A673 (cell line): ENCODE measurements around the gene PSMB2. TPM values are rescaled to one million over a fixed set of nuclear protein-coding genes. Genes with fewer than 3 reads are reported as not detected.

ENCODE experiments used
- BruUV-seq: library from RNA; stranded (reverse); fragments of 400-500 nt; replicated peaks from 2 replicates; lab custom pipeline; 2021; lab: Mats Ljungman, UMichigan
- CTCF ChIA-PET: fragments of 300-600 bp; sonication (Branson Sonifier 250); formaldehyde crosslinking; loops from one replicate; lab custom pipeline; 2022; ENCODE audit warnings: antibody characterized with exemption; lab: Charles Lee
- POLR2A ChIA-PET: fragments of 300-600 bp; sonication (Branson Sonifier 250); formaldehyde crosslinking; loops from one replicate; lab custom pipeline; 2022; ENCODE audit warnings: antibody characterized with exemption; ENCODE audit not compliant: low non-redundant PET; lab: Charles Lee
- DNase-seq: peaks from one replicate; pipeline ENCODE4 v3.0.0-alpha.2; 2015; ENCODE audit warnings: low spot score
- H3K27ac ChIP-seq: fragments of 200-600 bp; sonication (generic); 2 replicates; pipeline ENCODE4 v1.5.1; 2016; ENCODE audit warnings: mixed run types, low read depth, mild to moderate bottlenecking, mixed read lengths, antibody characterized with exemption, low read length; ENCODE audit not compliant: poor library complexity, severe bottlenecking
- H3K27me3 ChIP-seq: fragments of 200-600 bp; sonication (generic); replicated peaks from 2 replicates; pipeline ENCODE4 v1.6.1; 2017; ENCODE audit warnings: mixed run types, low read depth, mild to moderate bottlenecking, mixed read lengths, antibody characterized with exemption, low read length; ENCODE audit not compliant: insufficient read depth, poor library complexity
- H3K36me3 ChIP-seq: fragments of 200-600 bp; sonication (generic); 2 replicates; pipeline ENCODE4 v1.6.1; 2016; ENCODE audit warnings: mixed run types, mild to moderate bottlenecking, mixed read lengths, antibody characterized with exemption, low read length; ENCODE audit not compliant: insufficient read depth, poor library complexity, severe bottlenecking
- H3K4me1 ChIP-seq: fragments of 200-600 bp; sonication (generic); 2 replicates; pipeline ENCODE4 v1.6.1; 2017; ENCODE audit warnings: mixed run types, mild to moderate bottlenecking, mixed read lengths, antibody characterized with exemption, low read length; ENCODE audit not compliant: insufficient read depth, poor library complexity, severe bottlenecking
- H3K4me3 ChIP-seq: fragments of 200-600 bp; sonication (generic); 2 replicates; pipeline ENCODE4 v1.5.1; 2016; ENCODE audit warnings: low read depth, mixed run types, mild to moderate bottlenecking, mixed read lengths, low read length; ENCODE audit not compliant: poor library complexity, severe bottlenecking
- H3K9me3 ChIP-seq: fragments of 200-600 bp; sonication (generic); 2 replicates; pipeline ENCODE4 v1.6.1; 2016; ENCODE audit warnings: mixed run types, low read depth, mild to moderate bottlenecking, mixed read lengths, antibody characterized with exemption, low read length; ENCODE audit not compliant: poor library complexity, severe bottlenecking
- EZH2 ChIP-seq: fragments of 200-600 bp; sonication (generic); IDR thresholded peaks from 2 replicates; pipeline ENCODE4 v1.6.1; 2017; ENCODE audit warnings: borderline replicate concordance, low read depth, mild to moderate bottlenecking, mixed read lengths, antibody characterized with exemption, low read length; ENCODE audit not compliant: poor library complexity, severe bottlenecking
- intact Hi-C: fragments of 100-400 bp; cut with micrococcal nuclease; formaldehyde crosslinking; loops from one replicate; pipeline ENCODE4 v1.10.0; 2022; ENCODE audit not compliant: unreplicated experiment
- total RNA-seq: library from RNA; stranded (reverse); gene quantifications from 2 replicates; pipeline ENCODE4 v1.2.3, GENCODE V29; 2021
- TF ChIP-seq, protein P1 (sequence below): fragments of 300-800, 200-600 bp; sonication (generic); conservative IDR thresholded peaks from 2 replicates; pipeline ENCODE4 v1.5.1; 2017; ENCODE audit warnings: low read depth, mild to moderate bottlenecking, antibody characterized with exemption, low read length, moderate library complexity, mixed read lengths

The PSMB2 gene
- total RNA-seq, 1 experiment from 2014 or later: 169 TPM

DNA sequence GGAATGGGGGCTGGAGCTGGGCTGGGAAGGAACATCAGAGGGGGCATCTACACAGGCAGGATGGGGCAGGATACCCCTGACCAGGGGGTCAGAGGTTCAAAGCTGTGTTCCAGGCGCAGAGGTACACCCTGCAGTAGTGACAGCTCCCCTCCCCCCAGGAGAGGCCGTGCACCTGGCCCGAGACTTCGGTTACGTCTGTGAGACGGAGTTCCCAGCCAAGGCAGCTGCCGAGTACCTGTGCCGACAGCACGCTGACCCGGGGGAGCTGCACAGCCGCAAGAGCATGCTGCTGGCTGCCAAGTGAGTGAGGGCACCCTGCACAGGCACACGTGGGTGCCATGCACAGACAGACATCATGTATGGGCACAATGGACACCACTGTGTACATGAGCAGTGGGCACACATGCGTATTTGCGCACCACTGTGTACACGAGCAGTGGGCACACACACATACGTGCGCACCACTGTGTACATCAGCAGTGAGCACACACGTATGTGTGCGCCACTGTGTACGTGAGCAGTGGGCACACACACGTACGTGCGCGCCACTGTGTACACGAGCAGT, 50.8 kb downstream of the PSMB2 start:
- DNase-seq: no peak
- CTCF ChIA-PET: no interaction called here
- H3K27me3 ChIP-seq: no peaks in the 10 kb centered on the region
- TF ChIP-seq EZH2: no peak
- TF ChIP-seq, protein P1, sequence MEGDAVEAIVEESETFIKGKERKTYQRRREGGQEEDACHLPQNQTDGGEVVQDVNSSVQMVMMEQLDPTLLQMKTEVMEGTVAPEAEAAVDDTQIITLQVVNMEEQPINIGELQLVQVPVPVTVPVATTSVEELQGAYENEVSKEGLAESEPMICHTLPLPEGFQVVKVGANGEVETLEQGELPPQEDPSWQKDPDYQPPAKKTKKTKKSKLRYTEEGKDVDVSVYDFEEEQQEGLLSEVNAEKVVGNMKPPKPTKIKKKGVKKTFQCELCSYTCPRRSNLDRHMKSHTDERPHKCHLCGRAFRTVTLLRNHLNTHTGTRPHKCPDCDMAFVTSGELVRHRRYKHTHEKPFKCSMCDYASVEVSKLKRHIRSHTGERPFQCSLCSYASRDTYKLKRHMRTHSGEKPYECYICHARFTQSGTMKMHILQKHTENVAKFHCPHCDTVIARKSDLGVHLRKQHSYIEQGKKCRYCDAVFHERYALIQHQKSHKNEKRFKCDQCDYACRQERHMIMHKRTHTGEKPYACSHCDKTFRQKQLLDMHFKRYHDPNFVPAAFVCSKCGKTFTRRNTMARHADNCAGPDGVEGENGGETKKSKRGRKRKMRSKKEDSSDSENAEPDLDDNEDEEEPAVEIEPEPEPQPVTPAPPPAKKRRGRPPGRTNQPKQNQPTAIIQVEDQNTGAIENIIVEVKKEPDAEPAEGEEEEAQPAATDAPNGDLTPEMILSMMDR: no peak
- no peaks in the 10 kb centered on the region for H3K9me3 ChIP-seq
- no peaks in the 10 kb centered on the region for H3K4me1 ChIP-seq
- BruUV-seq: no TSS peak
- intact Hi-C loops: no loop called here
- no peak overlapping the region for H3K4me3 ChIP-seq
- H3K27ac ChIP-seq: no peak overlapping the region
- H3K36me3 ChIP-seq: no peaks in the 10 kb centered on the region
- POLR2A ChIA-PET: no interaction called here

DNA sequence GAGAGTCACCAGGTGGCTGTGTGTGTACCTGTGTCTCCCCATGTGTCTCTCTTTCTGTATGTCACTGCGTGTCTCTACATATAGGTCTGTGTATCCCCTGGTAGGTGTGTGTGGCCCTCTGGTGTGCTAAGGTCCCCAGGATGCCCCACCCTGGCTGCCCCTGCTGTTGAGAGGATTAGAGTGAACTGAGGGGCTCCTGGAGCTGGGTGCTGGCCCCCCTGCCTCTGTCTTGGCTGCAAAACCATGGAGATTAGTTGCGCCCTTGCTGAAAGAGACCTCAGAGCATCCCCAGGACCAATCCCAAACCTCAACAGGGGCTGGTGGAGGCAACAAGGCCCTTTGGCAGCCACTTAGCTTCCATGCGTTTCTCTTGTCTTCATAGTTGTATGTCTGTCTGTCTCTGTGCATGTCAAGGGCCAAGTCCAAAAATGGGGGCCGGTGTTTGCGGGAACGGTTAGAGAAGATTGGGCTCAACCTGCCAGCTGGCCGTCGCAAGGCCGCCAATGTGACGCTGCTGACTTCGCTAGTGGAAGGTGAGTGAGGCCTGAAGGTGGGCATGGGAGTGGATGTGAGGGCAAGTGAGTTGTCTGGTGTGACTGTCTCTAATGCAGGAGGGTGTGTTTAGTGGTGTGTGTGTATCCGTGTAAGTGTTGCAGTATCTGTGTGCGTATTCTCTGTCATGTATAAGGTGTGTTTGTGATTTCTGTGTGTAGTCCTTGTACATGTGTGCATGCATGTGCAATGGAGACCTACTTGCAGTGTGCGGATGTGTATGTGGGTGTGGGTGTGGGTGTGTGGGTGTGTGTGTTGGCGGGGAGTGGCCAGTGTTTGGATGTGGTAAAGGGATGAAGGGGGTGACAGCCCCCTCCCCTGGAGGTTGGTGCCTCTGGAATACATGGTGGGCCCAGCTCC, 51.6 kb downstream of the PSMB2 start:
- ChIA-PET CTCF (interaction anchor here (0.7 kb wide), 1 partner anchor 21 kb away, joined by 3 read pairs; no protein-coding TSS in a partner anchor), POLR2A (no interaction called here)
- Histone ChIP-seq H3K27me3 (no peaks in the 10 kb centered on the region), H3K27ac (no peak overlapping the region), H3K4me1 (no peaks in the 10 kb centered on the region), H3K4me3 (no peak overlapping the region), H3K36me3 (no peaks in the 10 kb centered on the region), H3K9me3 (no peaks in the 10 kb centered on the region)
- intact Hi-C loops: no loop called here
- DNase-seq: no peak
- no TSS peak for BruUV-seq
- no peak for TF ChIP-seq EZH2
- TF ChIP-seq, protein P1: no peak

DNA sequence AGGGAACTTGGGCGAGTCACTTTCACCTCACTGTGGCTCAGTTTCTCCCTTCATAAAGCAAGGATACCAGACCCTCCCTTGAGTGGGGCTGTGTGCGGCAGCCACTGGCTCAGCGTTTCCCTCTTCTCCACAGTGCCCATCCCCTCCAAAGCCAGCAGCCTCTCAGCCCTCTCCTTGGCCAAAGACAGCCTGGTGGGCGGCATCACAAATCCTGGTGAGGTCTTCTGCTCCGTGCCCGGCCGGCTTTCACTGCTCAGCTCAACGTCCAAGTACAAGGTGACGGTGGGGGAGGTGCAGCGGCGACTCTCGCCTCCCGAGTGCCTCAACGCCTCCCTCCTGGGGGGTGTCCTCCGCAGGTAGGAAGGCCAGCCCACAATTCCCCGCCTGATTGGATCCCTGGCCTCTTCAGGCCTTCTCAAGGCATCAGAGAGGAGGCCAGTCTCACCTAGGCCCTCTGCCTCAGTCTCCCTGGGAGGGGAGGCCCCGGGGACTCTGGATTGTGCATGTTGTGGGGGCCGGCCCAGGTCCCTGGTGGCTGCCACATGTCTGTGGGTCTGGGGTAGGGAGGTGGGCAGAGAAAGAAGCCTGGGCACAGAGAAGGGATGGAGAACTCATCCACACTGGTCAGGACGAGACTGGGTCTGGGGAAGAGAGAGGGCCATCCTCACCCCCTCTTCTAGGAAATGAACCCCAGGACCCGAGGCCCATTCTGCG, 53.0 kb downstream of the PSMB2 start:
- ChIA-PET POLR2A (no interaction called here), CTCF (no interaction called here)
- DNase-seq: no peak
- H3K4me1 ChIP-seq: no peaks in the 10 kb centered on the region
- intact Hi-C loops: no loop called here
- no TSS peak for BruUV-seq
- H3K36me3 ChIP-seq: no peaks in the 10 kb centered on the region
- TF ChIP-seq, protein P1: no peak
- no peak for TF ChIP-seq EZH2
- no peaks in the 10 kb centered on the region for H3K27me3 ChIP-seq
- no peak overlapping the region for H3K4me3 ChIP-seq
- no peaks in the 10 kb centered on the region for H3K9me3 ChIP-seq
- H3K27ac ChIP-seq: no peak overlapping the region
